K562 (cell line): ENCODE measurements around the gene MPHOSPH9. TPM values are rescaled to one million over a fixed set of nuclear protein-coding genes. Genes with fewer than 3 reads are reported as not detected.

ENCODE experiments used
- ATAC-seq: fragments of 200-7000 bp; cut with Tn5 transposase; 3 replicates; pipeline ENCODE4 v1.9.1; 2020; ENCODE audit warnings: moderate library complexity
- BruUV-seq: library from RNA; stranded (reverse); fragments of 400-500 nt; replicated peaks from 2 replicates; lab custom pipeline; 2021; lab: Mats Ljungman, UMichigan
- CTCF ChIA-PET: fragments of 300-600 bp; formaldehyde crosslinking; extraction: SDS; loops from one replicate; lab custom pipeline; 2021; ENCODE audit warnings: low intra/inter-chr PET ratio; lab: Yijun Ruan, JAX
- POLR2A ChIA-PET: fragments of 300-600, 350-650 bp; sonication (Branson Sonifier 250); formaldehyde crosslinking; extraction: SDS; loops from one replicate; lab custom pipeline; 2021; ENCODE audit warnings: antibody characterized with exemption, inconsistent platforms; lab: Yijun Ruan, JAX
- DNase-seq, 4 experiments: peaks; one replicate each; pipeline versions ENCODE4 v3.0.0 to v3.0.0-alpha.2; 2011 to 2018; ENCODE audit warnings: low spot score in 3 of 4, mixed read lengths in 3 of 4; ENCODE audit errors: extremely low read depth in 1 of 4
- FAIRE-seq: peaks from 2 replicates; lab custom pipeline; 2011; peaks lifted over from hg19 to GRCh38; lab: Jason Lieb, UNC
- H2AFZ ChIP-seq: 2 replicates; pipeline ENCODE4 v1.6.0; 2011; ENCODE audit warnings: low read depth, low read length, control low read depth, inconsistent platforms
- H3K27ac ChIP-seq: fragments of 200-600 bp; 3 replicates; pipeline ENCODE4 v1.8.0; 2011; ENCODE audit warnings: low read depth, mild to moderate bottlenecking, control low read depth, inconsistent platforms, low read length, moderate library complexity, mixed read lengths; ENCODE audit errors: extremely low read depth
- H3K27me3 ChIP-seq, 2 experiments: fragments of 300-600 bp in 1 of 2; 2 replicates in 1 of 2; 3 replicates in 1 of 2; pipeline versions ENCODE4 v1.6.0 to v1.8.0; 2011; ENCODE audit warnings: inconsistent platforms in 2 of 2, low read length in 2 of 2, mild to moderate bottlenecking in 1 of 2, mixed read lengths in 1 of 2, moderate library complexity in 1 of 2; ENCODE audit not compliant: control insufficient read depth in 2 of 2, insufficient read depth in 2 of 2
- H3K36me3 ChIP-seq: fragments of 300-600 bp; 3 replicates; pipeline ENCODE4 v1.8.0; 2011; ENCODE audit warnings: mild to moderate bottlenecking, low read length, inconsistent platforms; ENCODE audit not compliant: control insufficient read depth, insufficient read depth
- H3K4me1 ChIP-seq, 2 experiments: fragments of 200-600 bp in 1 of 2; replicated peaks in 1 of 2; 2 replicates in 1 of 2; 3 replicates in 1 of 2; pipeline versions ENCODE4 v1.5.1 to v1.8.0; 2011; ENCODE audit warnings: inconsistent platforms in 2 of 2, low read length in 2 of 2, mild to moderate bottlenecking in 1 of 2, mixed read lengths in 1 of 2, moderate library complexity in 1 of 2; ENCODE audit not compliant: control insufficient read depth in 2 of 2, insufficient read depth in 2 of 2
- H3K4me2 ChIP-seq: 2 replicates; pipeline ENCODE4 v1.6.1; 2011; ENCODE audit warnings: low read length, control low read depth, inconsistent platforms, mixed read lengths; ENCODE audit not compliant: insufficient read depth
- H3K4me3 ChIP-seq: fragments of 200-600 bp; sonication (generic), shearing (Covaris generic); 2 replicates; pipeline ENCODE4 v1.5.1; 2016; ENCODE audit warnings: control low read depth, inconsistent platforms
- H3K79me2 ChIP-seq: fragments of 200-600 bp; 3 replicates; pipeline ENCODE4 v1.8.0; 2011; ENCODE audit warnings: low read length, inconsistent platforms; ENCODE audit not compliant: control insufficient read depth, insufficient read depth
- H3K9ac ChIP-seq, 2 experiments: 2 replicates each; pipeline versions ENCODE4 v1.6.0 to v1.6.1; 2011; ENCODE audit warnings: low read depth in 2 of 2, low read length in 2 of 2, control low read depth in 1 of 2, inconsistent platforms in 1 of 2, mild to moderate bottlenecking in 1 of 2, mixed read lengths in 1 of 2; ENCODE audit not compliant: insufficient read depth in 1 of 2
- H3K9me1 ChIP-seq: one replicate; pipeline ENCODE4 v1.6.0; 2011; ENCODE audit warnings: inconsistent platforms, mild to moderate bottlenecking, low read length, moderate library complexity; ENCODE audit not compliant: control insufficient read depth, insufficient read depth
- H3K9me3 ChIP-seq: replicated peaks from 2 replicates; pipeline ENCODE4 v1.5.1; 2011; ENCODE audit warnings: low read depth, low read length, inconsistent platforms; ENCODE audit not compliant: control insufficient read depth, insufficient read depth
- H4K20me1 ChIP-seq: replicated peaks from 2 replicates; pipeline ENCODE4 v1.6.1; 2011; ENCODE audit warnings: low read length, inconsistent platforms, mixed read lengths; ENCODE audit not compliant: control insufficient read depth, insufficient read depth
- CEBPG ChIP-seq, 3 experiments: fragments of 200-800 bp in 1 of 3; sonication (Bioruptor generic) in 1 of 3; sonication (generic) in 1 of 3; formaldehyde crosslinking in 1 of 3; IDR thresholded peaks in 2 of 3; conservative IDR thresholded peaks in 1 of 3; 2 replicates each; pipeline versions ENCODE4 v1.6.1 to v1.8.0; 2016 to 2022; ENCODE audit warnings: missing compliant biosample characterization in 2 of 3, missing genetic modification characterization in 2 of 3, mild to moderate bottlenecking in 1 of 3, missing genetic modification reagents in 1 of 3
- CREBBP ChIP-seq: IDR thresholded peaks from one replicate; pipeline ENCODE4 v1.6.1; 2012; ENCODE audit warnings: low read depth, mild to moderate bottlenecking, control low read depth, inconsistent platforms, low read length
- KLF6 ChIP-seq: fragments of 250-450 bp; sonication (Bioruptor Pico); IDR thresholded peaks from 2 replicates; pipeline ENCODE4 v1.4.0; 2020; ENCODE audit warnings: mild to moderate bottlenecking, moderate library complexity, borderline replicate concordance
- MBD2 ChIP-seq: sonication (generic); IDR thresholded peaks from 2 replicates; pipeline ENCODE4 v1.6.1; 2016; ENCODE audit warnings: low read depth, borderline replicate concordance
- MIER1 ChIP-seq: fragments of 450-650 bp; IDR thresholded peaks from 2 replicates; pipeline ENCODE4 v1.6.1; 2016; ENCODE audit warnings: antibody characterized with exemption, mild to moderate bottlenecking, low read depth
- NR2C1 ChIP-seq, 2 experiments: fragments of 450-650 bp; IDR thresholded peaks; 2 replicates each; pipeline ENCODE4 v1.6.1; 2017; ENCODE audit warnings: mild to moderate bottlenecking in 2 of 2, antibody characterized with exemption in 1 of 2, inconsistent platforms in 1 of 2, missing compliant biosample characterization in 1 of 2, missing genetic modification characterization in 1 of 2
- RAD51 ChIP-seq: fragments of 450-650 bp; IDR thresholded peaks from 2 replicates; pipeline ENCODE4 v1.7.1; 2016; ENCODE audit warnings: low read depth, mild to moderate bottlenecking, borderline replicate concordance
- SMAD3 ChIP-seq: fragments of 450-650 bp; formaldehyde crosslinking; conservative IDR thresholded peaks from 2 replicates; pipeline ENCODE4 v1.4.0; 2020; ENCODE audit warnings: mild to moderate bottlenecking
- ZNF121 ChIP-seq: sonication (generic); formaldehyde crosslinking; conservative IDR thresholded peaks from 2 replicates; pipeline ENCODE4 v1.8.0; 2022; ENCODE audit warnings: missing genetic modification reagents
- ZNF197 ChIP-seq: fragments of 200-800 bp; sonication (Bioruptor generic); IDR thresholded peaks from 2 replicates; pipeline ENCODE4 v1.6.1; 2016; ENCODE audit warnings: low read depth, missing genetic modification characterization, missing compliant biosample characterization
- WGBS: fragments of 100-300 bp; shearing (Covaris generic); methylation state at CpG from one replicate; pipeline ENCODE4 v1.1.6; 2016; ENCODE audit warnings: low coverage, mixed read lengths; ENCODE audit not compliant: insufficient coverage; ENCODE audit errors: missing lambda C conversion rate; 5-methylcytosine and 5-hydroxymethylcytosine counted together
- in situ Hi-C: fragments of 300-500 bp; cut with MboI; formaldehyde crosslinking; loops from 4 replicates; pipeline ENCODE4 v1.15.0; 2018; ENCODE audit warnings: inconsistent platforms, mixed read lengths
- intact Hi-C: fragments of 100-400 bp; cut with micrococcal nuclease; formaldehyde crosslinking; loops from 2 replicates; pipeline ENCODE4 v1.14.2; 2022
- polyA plus RNA-seq, 8 experiments: library from polyadenylated mRNA; depleted of rRNA in 4 of 8; stranded (reverse) in 5 of 8; unstranded in 3 of 8; fragments of >200 nt; fragmentation: Nextera tagmentation in 2 of 8; fragmentation: Illumina TruSeq in 1 of 8; extraction: Ambion mirVana in 2 of 8; extraction: Trizol in 1 of 8; gene quantifications; 2 replicates each; pipeline versions ENCODE4 v1.2.1 to v1.2.3, GENCODE V29; 2011 to 2014; ENCODE audit warnings: inconsistent platforms in 1 of 8, missing spikeins in 1 of 8
- total RNA-seq, 7 experiments: library from RNA; depleted of rRNA in 6 of 7; stranded (reverse); fragments of >200 nt in 6 of 7; fragmentation: Illumina TruSeq in 2 of 7; extraction: Trizol in 2 of 7; gene quantifications; 2 replicates each; pipeline versions ENCODE4 v1.2.1 to v1.2.3, GENCODE V29; 2011 to 2021; ENCODE audit warnings: low replicate concordance in 1 of 7

Gene MPHOSPH9
- total and polyA plus RNA-seq, 9 of the 15 experiments (the other 6 are each of a cell fraction or from before 2014, with no cell fraction given): 14.2 to 103 (median 54.5) TPM

- H3K9me3 ChIP-seq: no peaks in the 10 kb centered on the region
- no TSS peak for BruUV-seq
- H2AFZ ChIP-seq: no peak overlapping the region
- peak overlapping the region in 1 of 2 experiments; percentile 79; a peak in 1 of 4 replicates for H3K9ac ChIP-seq
- intact Hi-C loops: no loop called here
- no peak for FAIRE-seq
- no peak for ATAC-seq
- H3K4me3 ChIP-seq: no peak overlapping the region
- H3K9me1 ChIP-seq: no peaks in the 10 kb centered on the region
- peaks cover 21 to 26% of the 10 kb centered on the region in 2 experiments for H3K4me1 ChIP-seq
- no peak overlapping the region for H3K4me2 ChIP-seq
- in situ Hi-C loops: no loop called here
- H3K27ac ChIP-seq: no peak overlapping the region
- ChIA-PET POLR2A (interaction anchor here (0.9 to 1.5 kb wide), 2 partner anchors 9 to 11 kb away, joined by 3 read pairs; no protein-coding TSS in a partner anchor), CTCF (no interaction called here)
- DNase-seq: no peak
- WGBS: 72% methylated on average over 3 of the region's 3 CpGs
- peaks cover 9% of the 10 kb centered on the region; the same call in 2 of the 3 replicates for H3K36me3 ChIP-seq
- H3K79me2 ChIP-seq: no peaks in the 10 kb centered on the region
- H4K20me1 ChIP-seq: no peaks in the 10 kb centered on the region
- H3K27me3 ChIP-seq: no peaks in the 10 kb centered on the region; a peak in 1 of 5 replicates
- no peak for TF ChIP-seq KLF6 (CRISPR knock-in tag)
- TF ChIP-seq CEBPG (CRISPR knock-in tag; IDR thresholded peaks at IDR 0.05): no peak
- TF ChIP-seq CEBPG (tag; conservative IDR thresholded peaks at IDR 0.05 in 1 of 2, IDR thresholded peaks at IDR 0.05 in 1 of 2): no peak
- TF ChIP-seq ZNF197 (CRISPR knock-in tag): no peak
- no peak for TF ChIP-seq CREBBP
- no peak for TF ChIP-seq ZNF121 (CRISPR knock-in tag)
- no peak for TF ChIP-seq MBD2
- TF ChIP-seq RAD51: no peak
- TF ChIP-seq SMAD3 (CRISPR knock-in tag): no peak
- TF ChIP-seq NR2C1 (IDR thresholded peaks at IDR 0.05): no peak
- no peak for TF ChIP-seq NR2C1 (tag; IDR thresholded peaks at IDR 0.05)
- no peak for TF ChIP-seq MIER1
- TF ChIP-seq, all 486 proteins: peak for 0
Observed at GRCh38 chr12:123109319-123109772, 123.6 kb downstream of the MPHOSPH9 start.
